ENCODE results near the gene DEF6. TPM values are rescaled to one million over a fixed set of nuclear protein-coding genes. Genes with fewer than 3 reads are reported as not detected.

Gene DEF6
- total RNA-seq, 1 experiment from 2014 or later = 11.3 TPM

DNA sequence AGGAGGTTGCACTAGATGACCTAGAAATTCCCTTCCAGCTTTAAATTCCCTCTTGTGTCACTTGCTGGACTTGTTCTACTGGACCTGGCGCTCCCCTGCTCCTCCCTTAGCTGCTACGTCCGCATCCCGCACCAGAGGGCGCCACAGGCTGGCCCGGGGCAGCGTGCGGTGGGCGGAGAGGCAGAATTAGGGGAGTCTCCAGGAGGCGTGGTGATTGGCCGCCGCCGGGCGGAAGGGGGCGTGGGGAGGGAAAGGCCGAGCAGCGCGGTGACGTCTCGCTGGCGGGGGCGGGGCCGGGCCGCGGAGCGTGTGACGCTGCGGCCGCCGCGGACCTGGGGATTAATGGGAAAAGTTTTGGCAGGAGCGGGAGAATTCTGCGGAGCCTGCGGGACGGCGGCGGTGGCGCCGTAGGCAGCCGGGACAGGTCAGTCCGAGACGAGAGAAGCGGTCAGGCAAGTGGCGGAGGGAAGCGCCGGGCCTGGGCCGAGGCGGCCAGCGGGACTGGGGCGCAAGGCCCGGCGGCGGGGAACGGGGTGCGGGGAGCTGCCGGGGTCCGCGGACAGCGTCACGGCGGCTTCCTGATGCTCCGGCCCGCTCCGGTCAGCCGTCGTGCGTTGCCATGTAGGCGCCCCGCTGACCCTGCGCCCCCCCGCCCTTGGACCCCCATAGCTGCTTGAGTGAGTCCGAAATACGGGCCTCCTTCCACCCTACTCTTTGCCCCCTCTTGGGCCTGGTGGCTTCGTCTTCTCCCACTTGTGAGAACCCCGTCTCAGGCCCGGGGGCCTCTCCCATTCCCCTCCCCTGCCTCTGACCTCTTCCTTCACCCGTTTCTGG lies 44.9 kb downstream of the DEF6 start, which contains the start of gene PPARD (continued):
- TF ChIP-seq ZNF138 (CRISPR knock-in tag; conservative IDR thresholded peaks at IDR 0.05) (no peak), NFE2L1 (CRISPR knock-in tag; IDR thresholded peaks at IDR 0.05) (no peak), ESRRA (CRISPR knock-in tag; IDR thresholded peaks at IDR 0.05; ENCODE audit: borderline replicate concordance) (no peak), TCF7 (CRISPR knock-in tag; IDR thresholded peaks at IDR 0.05; ENCODE audit: low read depth) (no peak)

DNA sequence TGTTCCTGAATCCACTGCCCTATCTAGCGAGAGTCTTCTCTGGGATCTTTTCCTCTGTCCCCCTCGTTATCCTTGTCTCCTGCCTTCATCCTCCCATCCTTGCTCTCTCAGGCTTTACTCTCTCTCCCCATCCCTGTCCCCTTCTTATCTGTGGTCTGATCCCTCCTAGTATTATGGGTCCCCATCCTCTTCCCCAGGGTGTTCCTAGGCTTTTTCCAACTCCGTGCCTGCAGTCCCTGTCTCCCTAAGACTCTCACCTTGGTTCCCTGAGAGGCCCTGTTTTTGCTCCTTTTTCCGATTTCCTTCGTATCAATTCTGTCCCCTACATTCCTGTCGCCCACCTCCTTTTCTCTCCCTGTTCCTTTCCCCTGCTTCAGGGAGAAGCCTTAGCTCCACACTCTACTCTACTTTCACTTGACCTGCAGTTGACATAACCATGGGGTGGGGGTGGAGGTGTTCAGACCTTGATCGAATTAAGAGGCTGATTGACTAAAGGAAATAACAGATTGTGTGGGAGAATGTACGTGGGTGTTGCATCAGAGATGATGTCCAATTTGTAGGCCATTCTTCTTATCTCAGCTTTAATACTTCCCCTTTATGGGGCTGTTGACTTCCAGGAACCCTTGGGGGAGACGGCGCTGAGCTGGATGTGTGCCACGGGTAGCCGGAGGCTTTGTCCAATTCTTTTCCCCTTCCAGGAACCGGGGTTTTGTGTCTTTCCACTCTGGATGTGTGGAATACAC lies 45.6 kb downstream of the DEF6 start:
- Mint-ChIP-seq H3K27me3 (ENCODE audit: low read depth) (peaks cover under 1% of the 10 kb centered on the region; the same call in 1 of the 2 replicates), H3K4me3 (peak overlapping the region; percentile 86), H3K4me1 (peaks cover 20% of the 10 kb centered on the region), H3K9me3 (peaks cover 6% of the 10 kb centered on the region), H3K36me3 (peaks cover 2% of the 10 kb centered on the region; the same call in 1 of the 2 replicates), H3K27ac (no peak overlapping the region)
- TF ChIP-seq FOXP1 (CRISPR knock-in tag; IDR thresholded peaks at IDR 0.05; ENCODE audit: borderline replicate concordance) = no peak
- TF ChIP-seq JUN (CRISPR knock-in tag; IDR thresholded peaks at IDR 0.05) = no peak
- TF ChIP-seq, protein P1, sequence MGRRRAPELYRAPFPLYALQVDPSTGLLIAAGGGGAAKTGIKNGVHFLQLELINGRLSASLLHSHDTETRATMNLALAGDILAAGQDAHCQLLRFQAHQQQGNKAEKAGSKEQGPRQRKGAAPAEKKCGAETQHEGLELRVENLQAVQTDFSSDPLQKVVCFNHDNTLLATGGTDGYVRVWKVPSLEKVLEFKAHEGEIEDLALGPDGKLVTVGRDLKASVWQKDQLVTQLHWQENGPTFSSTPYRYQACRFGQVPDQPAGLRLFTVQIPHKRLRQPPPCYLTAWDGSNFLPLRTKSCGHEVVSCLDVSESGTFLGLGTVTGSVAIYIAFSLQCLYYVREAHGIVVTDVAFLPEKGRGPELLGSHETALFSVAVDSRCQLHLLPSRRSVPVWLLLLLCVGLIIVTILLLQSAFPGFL (CRISPR knock-in tag; IDR thresholded peaks at IDR 0.05; ENCODE audit: borderline replicate concordance) = no peak
- TF ChIP-seq, protein P2, sequence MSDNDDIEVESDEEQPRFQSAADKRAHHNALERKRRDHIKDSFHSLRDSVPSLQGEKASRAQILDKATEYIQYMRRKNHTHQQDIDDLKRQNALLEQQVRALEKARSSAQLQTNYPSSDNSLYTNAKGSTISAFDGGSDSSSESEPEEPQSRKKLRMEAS (CRISPR knock-in tag; IDR thresholded peaks at IDR 0.05) = no peak
- no peak for TF ChIP-seq NFYB (CRISPR knock-in tag; conservative IDR thresholded peaks at IDR 0.05; ENCODE audit: low read depth)
- TF ChIP-seq, protein P3, sequence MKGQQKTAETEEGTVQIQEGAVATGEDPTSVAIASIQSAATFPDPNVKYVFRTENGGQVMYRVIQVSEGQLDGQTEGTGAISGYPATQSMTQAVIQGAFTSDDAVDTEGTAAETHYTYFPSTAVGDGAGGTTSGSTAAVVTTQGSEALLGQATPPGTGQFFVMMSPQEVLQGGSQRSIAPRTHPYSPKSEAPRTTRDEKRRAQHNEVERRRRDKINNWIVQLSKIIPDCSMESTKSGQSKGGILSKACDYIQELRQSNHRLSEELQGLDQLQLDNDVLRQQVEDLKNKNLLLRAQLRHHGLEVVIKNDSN (CRISPR knock-in tag; IDR thresholded peaks at IDR 0.05) = no peak
- TF ChIP-seq ETV6 (CRISPR knock-in tag; IDR thresholded peaks at IDR 0.05) = no peak
- TF ChIP-seq TEAD1 (CRISPR knock-in tag; IDR thresholded peaks at IDR 0.05) = no peak
- TF ChIP-seq, protein P4, sequence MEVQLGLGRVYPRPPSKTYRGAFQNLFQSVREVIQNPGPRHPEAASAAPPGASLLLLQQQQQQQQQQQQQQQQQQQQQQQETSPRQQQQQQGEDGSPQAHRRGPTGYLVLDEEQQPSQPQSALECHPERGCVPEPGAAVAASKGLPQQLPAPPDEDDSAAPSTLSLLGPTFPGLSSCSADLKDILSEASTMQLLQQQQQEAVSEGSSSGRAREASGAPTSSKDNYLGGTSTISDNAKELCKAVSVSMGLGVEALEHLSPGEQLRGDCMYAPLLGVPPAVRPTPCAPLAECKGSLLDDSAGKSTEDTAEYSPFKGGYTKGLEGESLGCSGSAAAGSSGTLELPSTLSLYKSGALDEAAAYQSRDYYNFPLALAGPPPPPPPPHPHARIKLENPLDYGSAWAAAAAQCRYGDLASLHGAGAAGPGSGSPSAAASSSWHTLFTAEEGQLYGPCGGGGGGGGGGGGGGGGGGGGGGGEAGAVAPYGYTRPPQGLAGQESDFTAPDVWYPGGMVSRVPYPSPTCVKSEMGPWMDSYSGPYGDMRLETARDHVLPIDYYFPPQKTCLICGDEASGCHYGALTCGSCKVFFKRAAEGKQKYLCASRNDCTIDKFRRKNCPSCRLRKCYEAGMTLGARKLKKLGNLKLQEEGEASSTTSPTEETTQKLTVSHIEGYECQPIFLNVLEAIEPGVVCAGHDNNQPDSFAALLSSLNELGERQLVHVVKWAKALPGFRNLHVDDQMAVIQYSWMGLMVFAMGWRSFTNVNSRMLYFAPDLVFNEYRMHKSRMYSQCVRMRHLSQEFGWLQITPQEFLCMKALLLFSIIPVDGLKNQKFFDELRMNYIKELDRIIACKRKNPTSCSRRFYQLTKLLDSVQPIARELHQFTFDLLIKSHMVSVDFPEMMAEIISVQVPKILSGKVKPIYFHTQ (CRISPR knock-in tag; IDR thresholded peaks at IDR 0.05) = no peak
- no peak for TF ChIP-seq SOX15 (CRISPR knock-in tag; IDR thresholded peaks at IDR 0.05)
- no peak for TF ChIP-seq IRF2 (CRISPR knock-in tag; IDR thresholded peaks at IDR 0.05; ENCODE audit: borderline replicate concordance, low read depth)
- TF ChIP-seq NFATC4 (CRISPR knock-in tag; IDR thresholded peaks at IDR 0.05) = no peak
- TF ChIP-seq FOXJ3 (CRISPR knock-in tag; IDR thresholded peaks at IDR 0.05; ENCODE audit: borderline replicate concordance) = no peak
- no peak for TF ChIP-seq ZBTB21 (CRISPR knock-in tag; IDR thresholded peaks at IDR 0.05; ENCODE audit: borderline replicate concordance)
- ATAC-seq = no peak
- CTCF ChIA-PET = interaction anchor here (0.5 to 6.8 kb wide), 20 partner anchors 8 to 292 kb away, joined by 3 to 157 read pairs (median 6); partner anchors contain the start of genes DEF6, FANCE, RPL10A and TEAD3
- no peak for DNase-seq (ENCODE audit: low spot score)
- POLR2A ChIA-PET = interaction anchor here (0.6 to 1.0 kb wide), 4 partner anchors 48 to 147 kb away, joined by 3 to 7 read pairs (median 4); no protein-coding TSS in a partner anchor
